MM.1S (cell line): ENCODE data around the gene TCHH.

Source experiments
- CTCF ChIP-seq: fragments of 300-600 bp; sonication (generic); IDR thresholded peaks from 2 replicates; pipeline ENCODE4 v1.5.1; 2016; ENCODE audit warnings: antibody characterized with exemption, low read length, mixed read lengths
- EZH2 ChIP-seq: fragments of 300-600 bp; sonication (generic); optimal IDR thresholded peaks from 2 replicates; pipeline ENCODE3; 2017; ENCODE audit warnings: low read depth, mild to moderate bottlenecking, antibody characterized with exemption, low read length, mixed read lengths
- EZH2phosphoT487 ChIP-seq: fragments of 300-600 bp; sonication (generic); IDR thresholded peaks from 2 replicates; pipeline ENCODE4 v1.6.1; 2018; ENCODE audit warnings: antibody characterized with exemption, low read length

DNA sequence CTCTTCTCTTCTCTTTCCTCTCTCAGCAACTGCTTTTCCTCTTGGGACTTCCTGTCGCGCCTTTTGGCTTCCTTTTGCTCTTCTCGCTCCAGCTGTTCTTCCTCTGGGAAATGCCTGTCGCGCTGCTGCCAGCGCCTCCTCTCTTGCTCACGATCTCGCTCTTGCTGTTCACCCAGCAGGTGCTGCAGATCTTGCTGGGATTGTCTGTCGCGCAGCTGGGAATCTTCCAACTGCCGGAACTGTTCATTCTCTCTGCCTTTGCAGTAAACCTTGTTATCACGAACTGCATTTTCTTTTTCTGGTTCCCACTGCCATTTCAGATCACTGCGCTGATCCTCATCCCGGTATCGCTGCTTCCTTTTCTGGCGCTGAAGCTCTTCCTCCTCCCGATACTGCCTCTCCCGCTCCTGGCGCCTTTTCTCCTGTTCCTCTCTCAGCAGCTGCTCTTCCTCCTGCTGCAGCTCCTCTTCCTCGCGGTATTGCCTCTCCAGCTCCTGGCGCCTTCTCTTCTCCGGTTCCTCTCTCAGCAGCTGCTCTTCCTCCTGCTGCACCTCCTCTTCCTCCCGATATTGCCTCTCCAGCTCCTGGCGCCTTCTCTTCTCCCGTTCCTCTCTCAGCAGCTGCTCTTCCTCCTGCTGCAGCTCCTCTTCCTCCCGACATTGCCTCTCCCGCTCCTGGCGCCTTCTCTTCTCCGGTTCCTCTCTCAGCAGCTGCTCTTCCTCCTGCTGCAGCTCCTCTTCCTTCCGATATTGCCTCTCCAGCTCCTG, 5.8 kb downstream of the TCHH start:
- TF ChIP-seq CTCF (no peak), EZH2 (no peak), EZH2phosphoT487 (no peak)
